KOPT-K1 (cell line): ENCODE data around the gene MEIKIN.

ENCODE experiments used
- H3K27ac ChIP-seq: fragments of 200-600 bp; sonication (generic); 2 replicates; pipeline ENCODE4 v1.5.1; 2016; ENCODE audit warnings: antibody characterized with exemption, mild to moderate bottlenecking, low read depth, low read length; ENCODE audit not compliant: poor library complexity, severe bottlenecking
- H3K36me3 ChIP-seq: fragments of 200-600 bp; sonication (generic); 2 replicates; pipeline ENCODE4 v1.5.1; 2017; ENCODE audit warnings: antibody characterized with exemption, mild to moderate bottlenecking, low read length, moderate library complexity; ENCODE audit not compliant: insufficient read depth
- H3K9me3 ChIP-seq: fragments of 200-600 bp; sonication (generic); 2 replicates; pipeline ENCODE4 v1.5.1; 2017; ENCODE audit warnings: antibody characterized with exemption, low read length, mild to moderate bottlenecking; ENCODE audit not compliant: insufficient read depth, poor library complexity, severe bottlenecking

Gene MEIKIN

DNA sequence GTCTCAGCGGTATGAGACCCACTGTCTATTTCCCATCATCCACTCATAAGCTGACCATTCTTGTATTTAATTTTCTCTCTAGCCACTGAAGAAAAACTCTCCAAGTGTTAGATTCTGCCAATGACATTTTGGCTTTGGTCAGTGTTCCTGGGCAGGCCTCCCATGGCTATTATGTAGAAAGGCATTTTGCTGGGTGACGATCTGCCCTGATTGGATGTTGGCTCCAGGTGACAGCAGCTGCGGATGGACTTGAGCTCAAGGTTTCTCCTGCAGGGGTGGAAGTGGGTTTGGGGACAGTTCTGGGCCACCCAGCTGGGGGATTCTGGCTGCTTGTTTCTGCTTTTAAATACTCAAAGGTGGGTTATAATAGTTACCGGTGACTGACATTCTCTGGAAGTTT is 34.4 kb upstream of the MEIKIN start:
- Histone ChIP-seq H3K36me3 (no peaks in the 10 kb centered on the region), H3K27ac (no peak overlapping the region), H3K9me3 (no peaks in the 10 kb centered on the region)

GRCh38 chr5:131977212-131977604 is 31.7 kb upstream of the MEIKIN start:
- H3K9me3 ChIP-seq, result no peaks in the 10 kb centered on the region
- no peak overlapping the region for H3K27ac ChIP-seq
- no peaks in the 10 kb centered on the region for H3K36me3 ChIP-seq

GRCh38 chr5:131976414-131977211 is 31.1 kb upstream of the MEIKIN start:
- Histone ChIP-seq H3K36me3 (no peaks in the 10 kb centered on the region), H3K9me3 (no peaks in the 10 kb centered on the region), H3K27ac (no peak overlapping the region)

GRCh38 chr5:131974956-131975726 is 29.7 kb upstream of the MEIKIN start:
- H3K9me3 ChIP-seq, result no peaks in the 10 kb centered on the region

GRCh38 chr5:131974622-131974955 is 29.1 kb upstream of the MEIKIN start:
- H3K27ac ChIP-seq, result peak overlapping the region; percentile 33
- no peaks in the 10 kb centered on the region for H3K36me3 ChIP-seq
- H3K9me3 ChIP-seq, result no peaks in the 10 kb centered on the region

More at GRCh38 chr5:131974956-131975726, 29.7 kb upstream of the MEIKIN start:
- Histone ChIP-seq H3K36me3 (no peaks in the 10 kb centered on the region), H3K27ac (peak overlapping the region; percentile 33)

DNA sequence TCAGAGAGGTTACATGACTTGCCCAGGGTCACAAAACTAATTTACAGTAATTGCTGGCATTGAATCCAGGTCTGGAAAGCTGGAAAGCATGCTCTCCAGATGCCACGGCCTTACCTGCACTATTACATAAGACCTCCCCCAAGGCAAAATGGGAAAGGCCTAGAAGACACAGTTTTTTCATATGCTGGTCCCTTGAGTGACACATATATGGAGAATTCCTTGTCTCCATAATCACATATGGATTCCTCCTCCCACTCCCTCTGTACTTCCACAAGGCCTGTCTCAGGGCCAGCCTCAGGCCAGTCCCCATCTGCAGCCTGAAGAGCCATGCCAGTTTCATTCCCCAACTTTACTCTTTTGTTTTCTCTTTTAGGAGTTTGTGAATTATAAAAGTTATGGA is 28.6 kb upstream of the MEIKIN start:
- Histone ChIP-seq H3K9me3 (no peaks in the 10 kb centered on the region), H3K27ac (no peak overlapping the region), H3K36me3 (no peaks in the 10 kb centered on the region)

DNA sequence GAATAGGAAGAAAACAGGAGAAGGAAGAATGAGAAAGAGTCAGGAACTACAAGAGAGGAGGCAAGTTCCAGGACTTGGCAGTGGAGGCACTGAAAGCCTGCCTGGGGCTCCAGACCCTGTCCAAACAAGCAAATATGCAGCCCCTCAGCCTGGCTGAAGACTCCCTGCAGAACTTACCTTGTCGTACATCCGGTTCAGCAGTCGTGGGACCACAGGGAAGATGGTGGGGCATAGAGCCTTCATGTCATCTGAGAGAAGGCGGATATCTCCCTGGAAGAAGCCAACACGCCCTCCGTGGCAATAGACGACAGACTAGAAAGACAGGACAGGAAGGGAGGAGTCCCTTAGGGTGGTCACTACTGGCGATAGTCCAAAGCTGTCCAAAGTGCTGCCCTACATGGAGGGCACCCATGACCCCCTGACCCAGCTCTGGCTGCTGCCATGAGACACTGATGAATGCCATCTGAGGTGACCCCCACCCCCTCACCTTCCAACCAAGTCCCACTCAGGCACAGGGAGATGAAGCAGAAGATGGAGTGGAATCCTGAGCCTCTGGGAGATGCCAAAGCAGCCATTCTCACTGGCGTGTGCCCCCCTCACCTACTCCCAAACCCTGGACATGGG is 27.7 kb upstream of the MEIKIN start:
- H3K36me3 ChIP-seq, result no peaks in the 10 kb centered on the region
- H3K9me3 ChIP-seq, result no peaks in the 10 kb centered on the region
- no peak overlapping the region for H3K27ac ChIP-seq

GRCh38 chr5:131968396-131968954 is 23.0 kb upstream of the MEIKIN start:
- no peaks in the 10 kb centered on the region for H3K36me3 ChIP-seq
- H3K9me3 ChIP-seq, result no peaks in the 10 kb centered on the region
- H3K27ac ChIP-seq, result no peak overlapping the region

- Histone ChIP-seq H3K9me3 (no peaks in the 10 kb centered on the region), H3K27ac (no peak overlapping the region), H3K36me3 (no peaks in the 10 kb centered on the region)
These were observed 21.1 kb upstream of the MEIKIN start for GRCh38 chr5:131966551-131966950.

GRCh38 chr5:131965826-131966415 is 20.5 kb upstream of the MEIKIN start:
- no peaks in the 10 kb centered on the region for H3K36me3 ChIP-seq
- no peaks in the 10 kb centered on the region for H3K9me3 ChIP-seq
- H3K27ac ChIP-seq, result no peak overlapping the region

DNA sequence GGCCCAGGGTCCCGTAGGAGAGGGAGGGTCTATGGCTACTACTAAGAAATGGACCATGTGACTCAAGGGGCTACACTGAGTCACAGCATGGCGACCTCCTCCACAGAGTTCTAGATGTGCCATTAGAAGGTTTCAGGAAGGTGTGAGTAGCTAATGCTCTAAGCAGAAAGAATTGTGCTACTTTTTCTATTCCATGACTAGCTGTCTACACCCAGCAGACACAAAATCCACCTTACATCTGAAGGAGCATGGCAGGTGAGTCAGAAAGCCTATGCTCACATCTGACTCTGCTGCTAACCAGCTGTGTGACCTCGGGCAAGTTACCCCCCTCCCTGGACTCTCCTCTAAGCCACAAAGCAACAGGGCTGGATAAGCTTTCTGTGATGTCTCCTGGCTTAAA is 14.4 kb upstream of the MEIKIN start:
- H3K27ac ChIP-seq, result no peak overlapping the region
- H3K36me3 ChIP-seq, result no peaks in the 10 kb centered on the region
- no peaks in the 10 kb centered on the region for H3K9me3 ChIP-seq

DNA sequence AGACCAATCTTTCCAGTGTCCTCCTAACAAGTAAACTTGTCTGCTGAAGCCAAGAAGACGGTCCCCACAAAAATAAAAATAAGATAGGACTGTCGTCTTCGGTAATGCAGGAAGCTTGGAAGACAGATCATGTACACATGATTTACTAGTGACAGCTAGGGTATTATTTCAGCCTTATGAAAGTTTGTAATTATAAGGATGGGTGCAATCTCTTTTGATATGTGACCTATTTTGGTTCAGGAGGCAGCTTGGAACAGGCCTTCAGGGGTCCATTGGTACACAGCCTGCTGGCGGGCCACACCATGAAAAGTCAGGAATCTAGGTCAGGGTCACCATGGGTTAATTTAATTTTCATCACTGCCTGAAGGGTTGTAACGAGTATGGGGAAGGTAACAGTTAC is 13.7 kb upstream of the MEIKIN start:
- Histone ChIP-seq H3K36me3 (no peaks in the 10 kb centered on the region), H3K27ac (no peak overlapping the region), H3K9me3 (no peaks in the 10 kb centered on the region)

GRCh38 chr5:131957721-131958441 is 12.4 kb upstream of the MEIKIN start:
- Histone ChIP-seq H3K9me3 (no peaks in the 10 kb centered on the region), H3K36me3 (no peaks in the 10 kb centered on the region), H3K27ac (no peak overlapping the region)

- H3K36me3 ChIP-seq, result no peaks in the 10 kb centered on the region
These were observed 8.5 kb upstream of the MEIKIN start for GRCh38 chr5:131953969-131954368.

More at GRCh38 chr5:131953969-131954368, 8.5 kb upstream of the MEIKIN start:
- Histone ChIP-seq H3K9me3 (no peaks in the 10 kb centered on the region), H3K27ac (no peak overlapping the region)
